Amniotic stem cell (primary cell): ENCODE measurements around the gene MINDY3.

ENCODE experiments used
- DNase-seq: peaks from one replicate; lab custom pipeline; 2025; lab: John Stamatoyannopoulos, UW

Gene MINDY3

GRCh38 chr10:15805395-15806058 lies 54.8 kb downstream of the MINDY3 start:
- no peak for DNase-seq

GRCh38 chr10:15804109-15804508 lies 56.2 kb downstream of the MINDY3 start:
- DNase-seq: no peak

- DNase-seq: no peak
These were observed 57.8 kb downstream of the MINDY3 start for GRCh38 chr10:15802375-15802949.

GRCh38 chr10:15801641-15802040 lies 58.7 kb downstream of the MINDY3 start:
- no peak for DNase-seq

- no peak for DNase-seq
These were observed 59.2 kb downstream of the MINDY3 start for GRCh38 chr10:15801147-15801546.

GRCh38 chr10:15797346-15797745 lies 63.0 kb downstream of the MINDY3 start:
- DNase-seq: no peak

- no peak for DNase-seq
These were observed 63.5 kb downstream of the MINDY3 start for GRCh38 chr10:15796762-15797161.

GRCh38 chr10:15796098-15796759 lies 64.1 kb downstream of the MINDY3 start:
- no peak for DNase-seq

GRCh38 chr10:15795036-15795792 lies 65.1 kb downstream of the MINDY3 start:
- DNase-seq: no peak

GRCh38 chr10:15794569-15794968 lies 65.7 kb downstream of the MINDY3 start:
- no peak for DNase-seq

- no peak for DNase-seq
These were observed 66.6 kb downstream of the MINDY3 start for GRCh38 chr10:15793664-15794063.

- no peak for DNase-seq
These were observed 67.5 kb downstream of the MINDY3 start for GRCh38 chr10:15792777-15793176.

- no peak for DNase-seq
These were observed 68.3 kb downstream of the MINDY3 start for GRCh38 chr10:15791816-15792524.

- no peak for DNase-seq
These were observed 70.3 kb downstream of the MINDY3 start for GRCh38 chr10:15789793-15790525.

GRCh38 chr10:15787426-15787825 lies 72.9 kb downstream of the MINDY3 start:
- no peak for DNase-seq

GRCh38 chr10:15784662-15785300 lies 75.5 kb downstream of the MINDY3 start:
- DNase-seq: no peak

GRCh38 chr10:15783941-15784636 lies 76.2 kb downstream of the MINDY3 start:
- DNase-seq: no peak

- DNase-seq: no peak
These were observed 77.5 kb downstream of the MINDY3 start for GRCh38 chr10:15782851-15783250.

- DNase-seq: no peak
These were observed 78.8 kb downstream of the MINDY3 start for GRCh38 chr10:15781381-15781960.
